DOHH2 (cell line): Measurements from ENCODE around the gene SGCD.

Experiments
- EZH2phosphoT487 ChIP-seq: fragments of 200-600 bp; sonication (generic); IDR thresholded peaks from 2 replicates; pipeline ENCODE4 v1.6.1; 2017; ENCODE audit warnings: borderline replicate concordance, mild to moderate bottlenecking, antibody characterized with exemption, low read length, moderate library complexity, mixed read lengths
- TF ChIP-seq, protein P1 (sequence below): fragments of 200-600 bp; sonication (generic); IDR thresholded peaks from one replicate; pipeline ENCODE4 v1.5.1; 2014; ENCODE audit warnings: antibody characterized with exemption, mild to moderate bottlenecking, low read depth, low read length; ENCODE audit not compliant: poor library complexity, severe bottlenecking

DNA sequence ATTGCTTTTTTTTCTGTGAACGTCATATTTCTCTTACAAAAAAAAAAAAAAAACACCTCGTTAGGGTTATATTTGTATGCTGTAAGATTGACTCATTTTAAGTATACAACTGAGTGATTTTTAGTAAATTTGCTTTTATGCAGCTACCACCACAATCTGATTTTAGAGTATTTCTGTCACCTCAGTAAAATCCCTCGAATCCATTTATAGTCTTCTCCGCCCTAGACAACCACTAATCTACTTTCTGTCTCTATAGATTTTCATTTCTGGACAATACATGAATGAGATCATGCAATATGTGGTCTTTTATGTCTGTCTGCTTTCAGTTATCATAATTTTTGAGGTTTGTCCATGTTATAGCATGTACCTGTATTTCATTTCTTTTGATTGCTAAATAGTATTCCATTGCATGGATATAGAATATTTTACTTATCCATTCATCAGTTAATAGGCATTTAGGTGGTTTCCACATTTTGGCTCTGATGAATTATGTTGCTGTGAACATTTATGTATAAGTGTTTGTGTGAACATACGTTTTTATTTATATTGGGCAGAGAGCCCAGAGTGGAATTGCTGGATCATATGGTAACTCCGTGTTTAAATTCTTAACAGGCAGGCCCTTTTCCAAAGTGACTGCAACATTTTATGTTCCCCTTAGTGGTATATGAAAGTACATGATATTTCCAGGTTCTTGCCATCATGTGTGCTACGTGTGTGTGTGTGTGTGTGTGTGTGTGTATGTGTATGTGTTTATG is 171.4 kb downstream of the SGCD start:
- TF ChIP-seq, protein P1, sequence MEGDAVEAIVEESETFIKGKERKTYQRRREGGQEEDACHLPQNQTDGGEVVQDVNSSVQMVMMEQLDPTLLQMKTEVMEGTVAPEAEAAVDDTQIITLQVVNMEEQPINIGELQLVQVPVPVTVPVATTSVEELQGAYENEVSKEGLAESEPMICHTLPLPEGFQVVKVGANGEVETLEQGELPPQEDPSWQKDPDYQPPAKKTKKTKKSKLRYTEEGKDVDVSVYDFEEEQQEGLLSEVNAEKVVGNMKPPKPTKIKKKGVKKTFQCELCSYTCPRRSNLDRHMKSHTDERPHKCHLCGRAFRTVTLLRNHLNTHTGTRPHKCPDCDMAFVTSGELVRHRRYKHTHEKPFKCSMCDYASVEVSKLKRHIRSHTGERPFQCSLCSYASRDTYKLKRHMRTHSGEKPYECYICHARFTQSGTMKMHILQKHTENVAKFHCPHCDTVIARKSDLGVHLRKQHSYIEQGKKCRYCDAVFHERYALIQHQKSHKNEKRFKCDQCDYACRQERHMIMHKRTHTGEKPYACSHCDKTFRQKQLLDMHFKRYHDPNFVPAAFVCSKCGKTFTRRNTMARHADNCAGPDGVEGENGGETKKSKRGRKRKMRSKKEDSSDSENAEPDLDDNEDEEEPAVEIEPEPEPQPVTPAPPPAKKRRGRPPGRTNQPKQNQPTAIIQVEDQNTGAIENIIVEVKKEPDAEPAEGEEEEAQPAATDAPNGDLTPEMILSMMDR: no peak
- TF ChIP-seq EZH2phosphoT487: no peak
